ENCODE measurements around the gene CHRD.

- TF ChIP-seq YY1 (IDR thresholded peaks at IDR 0.05; ENCODE audit: insufficient read depth, insufficient read length): no peak
- TF ChIP-seq SUZ12 (IDR thresholded peaks at IDR 0.05; ENCODE audit: extremely low read depth, insufficient read depth, insufficient read length): no peak
These were observed 9.0 kb downstream of the CHRD start for GRCh38 chr3:184388936-184389230.
